Activated T-cell treated with anti-CD3 and anti-CD28 coated beads for 1 hour (primary cell): ENCODE results near the gene DTWD1.
"Not testable (repeated sequence)": the region's sequence is repeated elsewhere in the genome, so short reads cannot be mapped to it uniquely, and the experiment has no call there.

ENCODE experiments used
- DNase-seq: peaks from one replicate; pipeline ENCODE4 v3.0.0-alpha.2; 2020; ENCODE audit warnings: low read depth

Gene DTWD1

DNA sequence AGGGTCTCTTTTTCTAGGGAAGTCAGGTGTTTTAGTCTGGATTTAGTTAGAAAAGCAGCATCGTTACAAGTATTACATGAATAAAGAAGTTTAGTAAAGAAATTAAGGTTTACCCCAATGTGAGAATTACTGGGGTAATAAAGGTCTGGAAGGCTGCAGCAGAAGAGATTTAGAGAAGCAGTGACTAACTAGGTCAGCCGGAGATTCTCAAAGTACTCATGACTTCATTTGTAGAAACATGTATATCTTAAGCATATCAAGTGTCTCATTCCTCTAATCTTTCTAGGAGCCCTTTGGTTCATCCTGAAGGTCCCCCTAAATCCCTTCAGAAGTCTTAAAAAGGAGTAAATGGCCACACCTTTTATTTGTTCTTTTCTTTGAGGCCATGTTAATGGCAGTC, 26.0 kb downstream of the DTWD1 start:
- DNase-seq = no peak

DNA sequence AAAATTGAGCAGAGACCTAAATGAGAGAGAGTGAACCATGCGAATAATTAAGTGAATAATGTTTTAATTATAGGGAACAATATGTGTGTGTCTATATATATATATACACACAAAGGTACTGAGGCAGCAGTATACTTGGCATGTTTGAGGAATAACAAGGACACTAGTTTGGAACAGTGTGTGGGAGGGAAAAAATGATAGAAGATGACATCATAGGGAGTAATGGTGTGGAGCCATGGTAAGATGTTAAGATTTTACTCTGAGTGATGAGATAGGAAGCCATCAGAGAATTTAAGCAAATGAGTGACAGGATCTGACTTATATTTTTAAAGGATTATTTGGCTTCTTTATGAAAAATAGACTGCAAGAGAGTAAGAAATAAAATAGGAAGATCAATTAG, 29.1 kb downstream of the DTWD1 start:
- no peak for DNase-seq

GRCh38 chr15:49650676-49651075, 29.8 kb downstream of the DTWD1 start:
- no peak for DNase-seq

DNA sequence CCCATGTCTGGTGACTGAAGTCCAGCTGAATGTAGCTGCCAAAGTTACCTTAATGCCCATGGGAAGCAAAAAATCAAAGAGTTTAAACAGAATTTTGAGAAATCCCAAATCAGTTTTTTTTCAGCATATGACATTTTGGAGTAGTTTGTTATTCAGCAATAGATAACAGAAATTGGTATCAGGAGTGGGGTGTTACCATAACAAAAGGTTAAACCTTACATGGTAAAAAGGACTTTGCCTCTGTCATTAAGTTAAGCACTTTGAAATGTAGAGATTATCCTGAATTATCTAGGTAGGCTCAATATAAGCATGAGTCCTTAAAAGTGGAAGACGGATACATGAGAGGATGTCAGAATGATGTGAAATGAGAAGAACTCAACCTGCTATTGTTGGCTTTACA, 32.1 kb downstream of the DTWD1 start:
- no peak for DNase-seq

DNA sequence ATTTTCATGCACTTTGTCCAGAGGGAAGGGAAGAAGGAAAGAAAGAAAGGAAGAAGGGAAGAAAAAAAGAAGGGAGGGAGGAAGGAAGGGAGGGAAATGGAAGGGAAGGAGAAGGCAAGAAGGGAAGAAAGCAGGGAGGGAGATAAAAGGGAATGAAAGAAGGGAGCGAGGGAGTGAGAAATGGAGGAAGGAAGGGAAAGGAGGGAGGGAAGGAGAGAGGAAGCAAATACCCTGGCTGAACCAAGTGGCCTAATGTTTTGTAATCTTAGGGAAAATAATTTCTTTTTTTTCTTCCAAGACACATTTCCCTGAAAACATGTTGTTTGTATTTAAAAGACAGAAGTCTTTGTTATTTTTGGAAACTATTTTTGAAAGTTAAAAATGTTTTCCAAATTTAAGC, 35.9 kb downstream of the DTWD1 start:
- no peak for DNase-seq

DNA sequence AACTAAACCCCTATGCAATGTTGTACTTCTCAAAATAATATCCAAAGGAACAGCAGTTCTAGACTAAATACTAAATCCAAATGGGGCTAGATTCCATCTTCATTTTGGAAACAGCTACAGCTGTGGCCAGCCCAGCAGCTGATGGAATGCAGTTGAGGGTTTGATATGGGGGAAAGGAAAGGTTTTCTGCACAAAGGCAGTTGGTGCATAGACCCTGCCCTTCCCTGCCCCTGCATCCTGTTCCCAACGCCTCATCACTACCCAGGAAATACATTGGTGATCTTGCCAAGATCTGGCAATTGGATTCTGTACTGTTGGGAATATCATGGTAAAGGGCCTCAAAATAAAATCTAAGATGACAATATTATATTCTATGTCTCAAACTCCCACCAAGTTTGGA, 43.9 kb downstream of the DTWD1 start:
- DNase-seq = no peak

DNA sequence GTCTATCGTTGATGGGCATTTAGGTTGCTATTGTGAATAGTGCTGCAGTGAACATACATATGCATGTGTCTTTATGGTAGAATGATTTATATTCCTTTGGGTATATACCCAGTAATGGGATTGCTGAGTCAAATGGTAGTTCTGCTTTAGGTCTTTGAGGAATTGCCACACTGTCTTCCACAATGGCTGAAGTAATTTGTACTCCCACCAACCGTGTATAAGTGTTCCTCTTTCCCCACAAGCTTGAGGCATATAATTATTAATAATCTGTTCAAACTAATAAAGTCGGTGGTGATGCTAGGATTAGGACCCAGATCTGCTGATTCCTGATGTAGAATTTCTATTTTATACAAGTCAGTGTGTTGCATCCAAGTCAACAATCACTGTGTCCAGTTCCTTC, 45.6 kb downstream of the DTWD1 start:
- DNase-seq = not testable (repeated sequence)

GRCh38 chr15:49669288-49669687, 48.4 kb downstream of the DTWD1 start:
- DNase-seq = no peak

- no peak for DNase-seq
Observed at GRCh38 chr15:49673861-49674260, 53.0 kb downstream of the DTWD1 start.

- DNase-seq = no peak
Observed at GRCh38 chr15:49674370-49674769, 53.5 kb downstream of the DTWD1 start.

DNA sequence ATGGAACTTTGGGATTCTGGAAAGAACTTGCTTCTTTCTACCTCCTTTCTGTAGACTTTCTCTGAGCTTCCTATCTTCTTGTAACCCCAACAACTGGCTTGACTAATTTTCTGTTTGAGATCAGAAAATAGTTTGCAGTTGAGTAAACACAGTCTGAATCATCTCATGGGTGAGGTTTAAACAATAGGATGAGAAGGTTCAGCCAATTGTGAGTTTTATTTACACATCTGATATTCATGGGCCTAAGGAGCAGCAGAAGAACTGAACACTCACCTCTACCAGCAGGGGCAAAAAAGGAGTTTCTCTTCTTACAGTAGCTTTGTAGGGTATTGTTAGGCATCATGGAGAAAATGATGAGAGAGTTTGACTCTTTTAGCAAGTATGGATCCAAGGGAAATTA, 54.2 kb downstream of the DTWD1 start:
- DNase-seq = no peak

DNA sequence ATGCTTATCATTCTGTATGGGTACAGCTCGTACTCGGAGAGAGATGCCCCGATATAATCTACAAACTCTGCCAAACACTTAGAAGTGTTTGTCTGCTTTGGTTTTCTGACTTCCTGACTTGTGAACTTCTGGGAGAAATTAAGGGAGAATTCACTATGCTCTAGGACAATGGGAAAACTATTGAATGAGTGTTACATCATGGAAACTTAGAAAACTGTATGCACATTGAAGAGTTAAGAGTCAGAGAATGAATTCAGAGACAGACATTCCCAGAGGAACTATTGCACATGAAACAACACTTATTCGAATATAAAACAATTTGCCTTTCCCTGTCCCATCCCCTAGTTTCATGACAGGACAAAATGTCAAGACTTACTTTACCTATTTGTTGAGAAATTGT, 57.8 kb downstream of the DTWD1 start:
- DNase-seq = no peak

GRCh38 chr15:49686599-49686998, 65.8 kb downstream of the DTWD1 start:
- DNase-seq = no peak

- DNase-seq = no peak
Observed at GRCh38 chr15:49688135-49688790, 67.4 kb downstream of the DTWD1 start.

DNA sequence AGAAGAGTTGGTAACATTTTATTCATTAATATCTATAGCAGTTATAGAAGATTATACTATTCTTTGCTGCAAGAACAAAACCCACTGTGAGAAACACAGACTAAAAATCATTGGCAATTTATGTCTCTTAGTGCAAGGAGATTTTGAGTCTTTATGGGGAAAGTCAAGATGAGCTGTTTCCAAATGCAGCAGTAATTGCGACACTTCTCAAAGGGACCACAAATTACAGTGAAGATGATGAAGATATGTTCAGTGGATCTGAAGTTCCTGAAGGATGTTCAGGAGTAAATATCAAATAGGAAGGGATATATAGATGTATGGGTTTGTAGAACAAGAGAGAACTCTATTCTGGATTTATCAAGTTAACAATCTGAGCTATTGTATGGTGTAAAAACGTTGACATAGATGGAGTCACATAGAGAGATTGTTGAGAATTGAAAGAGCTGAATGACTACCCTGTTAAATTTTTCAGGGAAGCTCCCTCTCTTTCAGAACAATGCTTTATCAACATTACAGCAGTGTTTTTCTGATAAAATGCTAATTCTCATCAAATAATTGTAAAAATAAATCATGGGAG, 71.8 kb downstream of the DTWD1 start:
- no peak for DNase-seq

DNA sequence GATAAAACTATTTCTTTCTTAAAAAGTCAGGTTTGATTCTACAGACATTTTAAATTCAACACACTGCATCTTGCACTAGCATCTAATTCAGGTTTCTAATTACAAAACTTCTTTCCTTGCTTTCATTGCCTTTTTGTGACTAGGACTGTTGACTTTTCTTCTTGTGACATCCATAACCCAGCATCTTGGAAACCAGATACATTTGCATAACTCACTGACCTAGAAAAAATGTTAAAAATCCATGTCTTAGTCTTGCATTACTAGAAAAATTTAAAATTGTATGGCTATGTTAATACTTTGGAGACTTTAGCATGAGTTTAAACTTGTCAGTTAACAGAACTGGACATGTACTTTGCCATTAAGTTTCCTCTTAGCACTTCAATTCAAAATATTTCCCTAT, 72.7 kb downstream of the DTWD1 start:
- no peak for DNase-seq

GRCh38 chr15:49696433-49696832, 75.6 kb downstream of the DTWD1 start:
- no peak for DNase-seq

GRCh38 chr15:49697121-49697520, 76.3 kb downstream of the DTWD1 start:
- no peak for DNase-seq

DNA sequence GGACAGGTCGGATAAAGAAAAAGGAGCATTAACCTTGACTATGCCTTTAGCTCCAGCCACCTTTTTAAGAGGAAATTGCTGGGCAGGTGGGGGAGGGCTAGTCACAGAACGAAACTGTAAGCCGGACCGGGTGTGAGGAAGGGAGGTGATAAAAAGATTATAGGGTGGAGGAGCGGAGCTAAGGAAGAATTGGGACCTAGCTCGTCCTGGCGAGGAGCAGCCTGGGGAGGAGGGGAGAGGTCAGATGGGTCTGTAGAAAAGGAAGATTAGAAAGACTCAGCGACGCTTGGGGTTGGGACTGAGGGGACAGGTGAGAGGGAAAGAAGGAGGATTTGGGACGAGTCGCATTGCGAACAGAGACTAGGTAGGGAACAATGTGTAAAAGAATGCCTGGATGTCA, 82.1 kb downstream of the DTWD1 start:
- not testable (repeated sequence) for DNase-seq
